Measurements from ENCODE around the gene EXOC2. TPM values are rescaled to one million over a fixed set of nuclear protein-coding genes. Genes with fewer than 3 reads are reported as not detected.

Gene EXOC2
- total and polyA plus RNA-seq, 2 of the 13 experiments (the other 11 are each of a cell fraction or from before 2014, with no cell fraction given), result 12.6 to 22.9 TPM

DNA sequence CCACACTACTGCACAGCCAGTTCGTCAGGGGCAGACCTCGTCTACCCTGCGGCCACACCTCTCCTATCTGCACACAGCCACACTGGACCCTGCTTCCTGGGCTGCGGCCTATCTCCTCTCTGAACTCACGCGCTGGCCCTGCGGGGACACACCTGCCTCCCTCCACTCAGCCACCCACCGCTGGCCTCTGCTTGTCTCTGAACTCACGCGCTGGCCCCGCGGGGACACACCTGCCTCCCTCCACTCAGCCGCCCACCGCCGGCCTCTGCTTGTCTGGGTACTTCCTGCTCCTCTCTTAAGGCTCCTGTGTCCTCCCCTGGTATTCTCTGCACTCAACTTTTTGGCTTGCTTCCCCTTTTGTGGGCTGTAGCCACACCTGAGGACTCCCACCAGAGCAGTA, 88.4 kb downstream of the EXOC2 start:
- Histone ChIP-seq H3K4me2 (ENCODE audit: low read depth, low read length) (no peak overlapping the region), H3K9me3 (ENCODE audit: low read length) (no peaks in the 10 kb centered on the region), H3K4me1 (ENCODE audit: insufficient read depth, low read length) (no peaks in the 10 kb centered on the region), H2AFZ (ENCODE audit: low read length) (no peak overlapping the region), H3K79me2 (ENCODE audit: insufficient read depth, low read length) (no peaks in the 10 kb centered on the region), H3K36me3 (replicated peaks in 1 of 2; ENCODE audit: control insufficient read depth in 1 of 2, insufficient read depth in 2 of 2, low read length in 2 of 2) (peaks cover 0 to 4% of the 10 kb centered on the region in 2 experiments; a peak in 2 of 5 replicates), H4K20me1 (ENCODE audit: insufficient read depth, low read length) (no peaks in the 10 kb centered on the region), H3K4me3 (replicated peaks in 1 of 3; ENCODE audit: insufficient read depth in 1 of 3, low read depth in 2 of 3, low read length in 3 of 3) (no peak overlapping the region), H3K27ac (ENCODE audit: extremely low read length, insufficient read depth, low read length) (no peak overlapping the region), H3K27me3 (ENCODE audit: control insufficient read depth in 1 of 2, insufficient read depth in 2 of 2, low read length in 2 of 2) (no peaks in the 10 kb centered on the region), H3K9ac (ENCODE audit: insufficient read depth, low read depth, low read length) (no peak overlapping the region)
- in situ Hi-C loops (cut with HindIII; ENCODE audit: extremely low pct_ligation_motif_present, low pct_unique_long_range_greater_than_20kb), result no loop called here
- POLR2A ChIA-PET, result no interaction called here
- FAIRE-seq (no peak), DNase-seq (ENCODE audit: low spot score) (no peak), ATAC-seq (no peak)
- no TSS peak for BruUV-seq (replicated peaks)
- intact Hi-C loops (cut with micrococcal nuclease; ENCODE audit: unreplicated experiment), result no loop called here
- CTCF ChIA-PET (ENCODE audit: low intra/inter-chr PET ratio, low total read pairs), result no interaction called here
- 97% methylated on average over 15 of the region's 15 CpGs for WGBS (ENCODE audit: low lambda C conversion rate)
- TF ChIP-seq MLX (CRISPR knock-in tag; IDR thresholded peaks at IDR 0.05), result no peak
- TF ChIP-seq NR2F6 (IDR thresholded peaks at IDR 0.05), result no peak
- no peak for TF ChIP-seq NR2F6 (CRISPR knock-in tag; IDR thresholded peaks at IDR 0.05)
- TF ChIP-seq IKZF1 (IDR thresholded peaks at IDR 0.05), result no peak

DNA sequence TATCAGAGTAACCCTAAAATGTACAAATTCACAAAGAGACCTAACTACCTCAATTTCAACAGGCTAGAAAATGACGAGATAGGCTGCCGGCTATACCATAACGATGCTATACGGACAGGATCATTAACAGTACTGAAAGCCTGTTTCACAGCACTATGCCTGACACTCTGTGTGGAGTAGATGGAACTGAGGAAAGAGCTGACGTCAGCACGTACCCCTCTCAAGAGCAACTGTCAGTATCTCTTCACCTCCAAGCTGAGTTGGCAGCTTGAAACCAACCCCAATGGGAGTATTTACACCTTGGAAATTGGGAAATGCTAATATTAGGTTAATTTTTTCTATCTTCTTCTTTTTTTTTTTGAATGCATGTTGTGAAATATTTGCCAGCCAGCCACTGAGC, 89.7 kb downstream of the EXOC2 start:
- Histone ChIP-seq H3K36me3 (replicated peaks in 1 of 2; ENCODE audit: control insufficient read depth in 1 of 2, insufficient read depth in 2 of 2, low read length in 2 of 2) (peaks cover 0 to 4% of the 10 kb centered on the region in 2 experiments; a peak in 1 of 5 replicates), H2AFZ (ENCODE audit: low read length) (no peak overlapping the region), H3K4me1 (ENCODE audit: insufficient read depth, low read length) (no peaks in the 10 kb centered on the region), H3K9ac (ENCODE audit: insufficient read depth, low read depth, low read length) (no peak overlapping the region), H3K79me2 (ENCODE audit: insufficient read depth, low read length) (no peaks in the 10 kb centered on the region), H3K9me3 (ENCODE audit: low read length) (no peaks in the 10 kb centered on the region), H4K20me1 (ENCODE audit: insufficient read depth, low read length) (no peaks in the 10 kb centered on the region), H3K27ac (ENCODE audit: extremely low read length, insufficient read depth, low read length) (no peak overlapping the region), H3K4me2 (ENCODE audit: low read depth, low read length) (no peak overlapping the region), H3K27me3 (ENCODE audit: control insufficient read depth in 1 of 2, insufficient read depth in 2 of 2, low read length in 2 of 2) (no peaks in the 10 kb centered on the region), H3K4me3 (replicated peaks in 1 of 3; ENCODE audit: insufficient read depth in 1 of 3, low read depth in 2 of 3, low read length in 3 of 3) (no peak overlapping the region)
- ChIA-PET CTCF (ENCODE audit: low intra/inter-chr PET ratio, low total read pairs) (no interaction called here), POLR2A (no interaction called here)
- 92% methylated on average over 6 of the region's 6 CpGs for WGBS (ENCODE audit: low lambda C conversion rate)
- intact Hi-C loops (cut with micrococcal nuclease; ENCODE audit: unreplicated experiment) (no loop called here), in situ Hi-C loops (cut with HindIII; ENCODE audit: extremely low pct_ligation_motif_present, low pct_unique_long_range_greater_than_20kb) (no loop called here)
- DNase-seq (ENCODE audit: low spot score), result no peak
- no peak for FAIRE-seq
- no TSS peak for BruUV-seq (replicated peaks)
- ATAC-seq, result no peak
- TF ChIP-seq TCF7 (IDR thresholded peaks at IDR 0.05; ENCODE audit: low read depth) (no peak), CEBPB (IDR thresholded peaks at IDR 0.05; ENCODE audit: borderline replicate concordance, low read depth, low read length) (0 out of 2 replicates have a peak, but pooled peaks have one; percentile 31), MAFF (IDR thresholded peaks at IDR 0.05; ENCODE audit: low read depth, low read length) (peak; percentile 67), MAFK (conservative IDR thresholded peaks at IDR 0.05 in 1 of 2, IDR thresholded peaks at IDR 0.05 in 1 of 2; ENCODE audit: low read length in 2 of 2) (peak; percentile 77 to 87)

Measured in HepG2 (cell line).